ENCODE data around the gene TRAM2.

Gene TRAM2

DNA sequence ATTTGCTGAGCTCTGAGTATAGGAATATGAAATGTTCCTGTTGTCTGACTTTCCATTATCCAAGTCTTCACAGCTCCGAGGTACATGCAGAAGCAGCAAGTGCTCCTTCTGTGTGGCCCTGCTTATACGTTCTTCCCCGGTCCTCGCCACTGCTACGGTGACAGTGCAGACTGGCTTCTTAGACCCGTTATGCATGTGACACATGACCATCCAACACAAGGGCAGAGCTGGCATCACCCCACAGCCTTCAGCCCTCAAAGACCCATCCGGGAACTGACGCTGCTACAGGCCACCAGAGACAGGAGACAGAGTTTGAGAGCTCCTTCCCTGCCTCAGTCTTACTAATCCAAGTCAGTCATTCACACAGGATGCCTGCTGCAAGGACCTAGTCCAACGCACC is 70.4 kb downstream of the TRAM2 start:
- no peak for DNase-seq

DNA sequence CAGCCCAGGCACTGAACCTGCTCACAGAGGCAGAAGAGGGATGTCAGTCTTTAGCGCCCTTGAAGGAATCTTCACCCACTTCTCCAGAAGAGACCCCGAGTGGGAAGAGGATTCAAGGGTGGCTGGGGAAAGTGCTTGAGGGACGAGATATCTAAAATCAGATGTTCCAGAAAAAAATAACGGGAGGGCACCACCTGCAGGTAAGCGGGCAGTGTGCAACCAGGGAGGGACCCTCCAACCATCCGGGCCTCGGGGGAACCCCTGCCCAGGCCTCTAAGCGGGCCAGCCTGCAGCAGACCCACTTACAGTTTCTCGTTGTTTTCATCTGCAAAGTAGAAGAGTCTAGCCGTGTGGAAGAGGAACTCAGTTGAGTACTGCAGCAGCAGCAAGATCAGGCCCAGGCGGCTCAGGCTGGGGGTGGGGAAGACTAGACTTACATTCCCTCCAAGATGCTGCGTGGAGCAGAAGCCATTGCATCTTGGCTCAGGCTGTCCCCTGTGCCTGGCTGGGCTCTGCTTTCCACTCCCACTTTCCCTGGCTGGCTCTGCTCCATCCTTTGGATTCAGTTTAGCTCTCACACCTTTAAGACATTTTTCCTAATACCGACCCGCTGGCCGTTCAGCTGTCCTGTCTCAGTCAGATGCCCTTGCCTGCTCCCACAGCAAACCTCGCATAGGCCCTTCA is 71.0 kb downstream of the TRAM2 start:
- DNase-seq = no peak

DNA sequence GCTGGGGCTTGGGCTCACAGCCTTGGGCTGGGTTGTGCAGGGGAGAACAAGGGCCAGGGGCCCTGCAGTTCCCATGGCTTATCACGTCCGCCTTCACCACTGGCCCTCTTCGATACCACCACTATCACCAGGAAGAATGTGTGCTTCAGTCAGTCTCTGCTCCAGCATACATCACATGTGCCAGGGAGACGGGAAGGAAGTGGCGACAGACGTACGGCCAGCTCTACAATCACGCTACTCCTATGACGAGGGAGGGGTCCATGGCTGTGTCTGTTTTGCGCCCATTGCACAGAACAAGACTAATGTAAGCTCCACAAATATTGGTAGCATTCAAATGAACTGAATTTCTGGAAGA is 72.1 kb downstream of the TRAM2 start:
- no peak for DNase-seq

DNA sequence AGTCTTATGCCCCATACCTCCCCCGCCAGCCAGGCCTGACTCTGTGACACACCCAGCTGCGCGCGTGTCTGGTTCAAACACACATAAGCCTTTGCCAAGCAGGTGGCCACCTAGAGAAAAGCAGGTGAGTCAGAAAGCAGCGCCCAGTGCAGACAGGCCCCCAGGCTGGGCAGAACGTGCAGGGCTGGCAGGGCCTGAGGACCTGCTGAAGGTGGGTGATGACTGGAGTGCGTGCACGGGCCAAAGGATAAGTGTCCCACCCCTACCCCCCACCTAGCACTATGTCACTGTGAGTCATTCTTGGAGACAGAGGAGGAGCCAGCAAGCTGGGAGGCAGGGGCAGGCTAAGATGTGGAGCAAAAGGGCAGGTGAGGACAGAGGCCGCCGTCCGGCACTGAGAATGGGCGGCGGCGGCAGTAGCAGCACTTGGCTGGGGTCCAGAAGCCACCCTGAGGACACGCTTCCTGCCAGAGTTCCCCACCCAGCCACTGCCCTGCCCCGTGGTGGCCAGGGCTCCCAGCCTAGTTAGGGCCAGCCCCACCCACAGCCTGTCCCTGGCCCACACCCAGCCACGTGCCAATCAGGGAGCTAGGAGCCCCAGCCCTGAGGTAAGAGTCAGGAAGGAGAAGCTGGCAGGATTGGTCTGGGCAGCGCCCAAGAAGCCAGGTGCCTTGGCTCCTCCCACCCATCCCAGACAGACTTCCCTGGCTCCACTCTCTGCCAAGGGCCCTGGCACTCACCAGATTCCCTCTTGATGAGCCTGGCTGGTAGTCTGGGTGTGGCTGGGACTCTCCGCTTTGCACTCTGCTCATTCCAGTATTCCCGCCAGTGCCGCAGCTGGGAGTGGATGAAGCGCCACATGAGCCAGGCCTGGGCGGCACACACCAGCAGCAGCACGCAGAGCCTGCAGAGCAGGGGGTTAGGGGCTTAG is 72.7 kb downstream of the TRAM2 start:
- no peak for DNase-seq

DNA sequence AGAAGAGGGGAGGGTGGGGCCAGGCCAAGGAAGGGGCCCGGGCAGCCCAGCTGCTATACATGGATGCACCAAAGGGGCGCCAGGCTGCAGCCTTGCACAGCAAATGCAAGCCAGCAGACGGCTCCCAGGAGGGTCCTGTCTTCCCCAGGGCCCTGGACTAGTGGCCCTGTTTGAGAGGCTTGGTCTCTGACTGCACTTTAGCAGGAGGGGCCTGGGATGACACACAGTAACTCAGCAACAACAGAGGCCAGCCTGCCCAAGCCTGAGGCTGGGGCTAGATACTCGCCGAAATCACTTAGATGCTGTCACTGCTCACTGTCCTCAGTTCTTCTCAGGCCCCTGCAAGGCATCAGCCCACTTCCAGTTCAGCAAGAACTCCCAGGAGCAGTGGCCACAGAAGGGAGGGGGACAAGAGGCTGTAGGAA is 73.5 kb downstream of the TRAM2 start:
- DNase-seq = no peak

DNA sequence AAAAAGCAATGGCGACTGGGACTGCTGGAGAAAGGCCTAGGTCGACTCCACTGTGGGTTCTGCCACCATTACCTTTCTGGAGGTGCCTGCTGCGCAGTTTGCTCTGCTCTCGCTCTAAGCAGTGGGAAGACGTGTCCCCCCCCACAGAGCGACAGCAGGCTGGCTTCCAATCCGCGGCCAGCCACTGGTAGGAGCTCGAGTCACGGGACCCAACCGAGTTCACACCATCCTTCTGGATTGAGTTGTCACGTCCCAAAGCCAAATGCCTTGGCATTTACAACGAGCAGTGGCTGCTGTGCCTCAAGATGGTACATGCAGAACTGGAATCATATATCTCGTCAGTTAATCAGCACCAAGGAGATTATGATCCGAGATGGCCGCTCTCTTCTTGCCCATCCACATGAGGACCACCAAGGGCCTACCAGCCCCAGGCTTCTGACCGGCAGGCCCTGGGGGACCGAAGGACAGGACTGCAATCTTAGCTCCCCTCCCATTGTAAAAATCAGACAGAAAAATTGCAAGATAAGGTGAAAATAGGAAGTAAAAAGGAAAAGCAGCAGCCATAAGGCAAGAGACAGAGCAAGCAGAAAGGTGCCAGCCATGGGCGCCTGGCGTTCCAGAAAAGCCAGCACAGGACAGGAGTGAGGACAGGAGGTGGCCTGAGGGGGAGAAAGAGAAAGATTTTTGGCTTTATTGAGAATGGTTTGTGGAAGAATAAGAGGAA is 74.4 kb downstream of the TRAM2 start:
- no peak for DNase-seq

DNA sequence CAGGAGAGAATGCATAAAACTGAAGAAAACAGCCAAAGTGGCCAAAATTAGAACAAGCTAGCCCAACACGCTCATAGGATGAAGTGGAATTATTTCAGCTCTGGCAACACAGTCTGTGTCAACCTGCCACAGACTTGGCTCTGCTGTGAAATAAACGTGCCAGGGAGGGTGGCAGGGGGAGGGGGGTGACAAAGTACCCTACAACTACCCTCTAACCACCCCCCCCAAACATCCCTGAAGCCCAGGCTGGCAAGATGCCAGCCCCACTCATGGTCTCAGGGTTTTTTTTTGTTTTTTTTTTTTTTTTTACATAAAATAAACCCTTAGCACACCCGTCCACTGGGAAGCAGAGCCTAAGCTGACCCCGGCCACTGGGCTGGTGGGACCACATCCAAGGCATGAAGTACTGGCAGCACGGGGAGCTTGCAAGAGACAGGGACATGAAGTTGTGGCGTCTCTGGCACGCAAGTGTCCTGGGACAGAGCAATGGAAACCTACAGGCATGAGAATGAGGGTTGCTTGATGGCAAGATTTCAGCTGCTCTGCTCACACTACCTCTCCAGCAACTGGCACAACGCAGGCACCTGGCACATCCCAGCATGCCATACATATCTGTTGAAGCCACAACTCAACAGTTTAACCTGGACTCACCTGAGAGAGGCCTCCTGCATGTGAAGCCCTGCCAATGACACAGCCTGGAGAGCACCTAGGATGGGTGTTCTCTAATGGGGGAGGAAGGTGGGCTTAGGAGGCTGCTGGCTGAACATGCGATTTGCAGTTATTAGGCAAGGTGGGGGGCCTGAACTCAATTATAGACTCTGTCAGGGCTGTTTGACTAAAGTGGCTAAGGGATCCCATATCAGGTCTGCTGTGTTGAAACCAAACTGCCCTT is 76.4 kb downstream of the TRAM2 start:
- no peak for DNase-seq

DNA sequence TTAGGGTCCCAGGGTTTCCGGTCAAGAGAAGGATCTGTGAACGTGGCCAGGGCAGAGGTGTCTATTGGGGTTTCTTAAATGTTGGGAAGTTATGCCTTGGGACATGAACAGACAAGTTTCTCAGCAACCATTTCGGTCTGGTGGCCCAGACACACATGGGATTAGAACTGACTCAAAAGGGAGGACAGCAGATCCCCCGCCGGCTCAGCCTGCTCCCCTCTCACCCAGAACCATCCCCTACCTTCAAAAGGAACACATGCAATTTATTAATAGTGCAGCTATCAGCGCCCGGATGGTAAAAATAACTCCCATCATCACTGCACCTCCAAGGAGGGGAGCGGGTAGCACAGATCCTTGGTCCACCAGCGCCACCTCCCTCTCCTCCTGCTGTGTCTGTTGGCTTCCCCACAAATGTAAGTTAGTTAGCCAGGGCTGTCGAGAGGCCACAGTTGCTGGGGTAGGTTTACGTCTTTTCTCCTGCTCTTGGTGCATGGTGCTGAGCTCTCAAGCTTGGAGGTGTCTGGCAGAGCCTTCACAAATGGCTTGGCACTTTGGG is 77.1 kb downstream of the TRAM2 start:
- DNase-seq = no peak

DNA sequence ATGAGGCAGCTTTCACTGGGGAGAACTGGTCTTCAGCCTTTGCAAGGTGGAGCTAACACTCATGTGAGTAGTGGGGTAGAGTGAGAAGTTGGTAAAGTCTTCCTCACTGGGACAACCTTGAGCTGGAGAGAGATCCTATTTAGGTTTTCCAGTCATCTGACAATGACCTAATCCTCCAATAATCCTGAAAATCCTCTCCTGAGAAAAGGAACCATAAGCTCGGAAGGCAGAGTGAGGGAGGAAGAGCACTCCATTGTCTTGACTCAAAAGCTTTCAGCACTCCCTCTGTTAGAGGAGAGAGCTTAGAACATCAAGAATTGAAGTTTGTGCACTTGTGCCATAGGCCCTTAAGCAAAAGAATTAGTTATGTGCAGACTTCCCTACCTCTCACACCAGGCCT is 77.8 kb downstream of the TRAM2 start:
- no peak for DNase-seq

DNA sequence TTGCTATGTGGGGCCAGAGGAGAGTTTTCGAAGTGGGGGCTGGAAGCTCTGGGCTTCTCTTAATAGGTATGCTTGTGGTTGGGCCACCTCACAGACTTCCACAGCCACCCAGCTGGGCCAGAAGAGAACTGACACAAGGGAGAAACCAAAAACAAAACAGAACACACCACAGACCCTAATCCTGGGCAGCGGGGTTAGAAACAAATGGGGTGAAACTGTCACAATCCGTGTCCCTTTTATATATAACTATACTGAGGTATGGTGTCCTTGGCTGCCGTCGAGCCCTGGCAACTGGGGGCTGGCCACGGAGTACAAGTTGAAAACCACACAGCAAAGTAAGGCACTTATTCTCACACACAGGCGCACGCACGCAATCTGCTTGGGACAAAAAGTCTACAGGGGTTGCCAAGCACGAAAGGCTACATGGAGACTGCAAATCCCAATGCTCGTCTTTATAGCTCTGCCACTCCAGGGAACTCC is 78.3 kb downstream of the TRAM2 start:
- DNase-seq = no peak

DNA sequence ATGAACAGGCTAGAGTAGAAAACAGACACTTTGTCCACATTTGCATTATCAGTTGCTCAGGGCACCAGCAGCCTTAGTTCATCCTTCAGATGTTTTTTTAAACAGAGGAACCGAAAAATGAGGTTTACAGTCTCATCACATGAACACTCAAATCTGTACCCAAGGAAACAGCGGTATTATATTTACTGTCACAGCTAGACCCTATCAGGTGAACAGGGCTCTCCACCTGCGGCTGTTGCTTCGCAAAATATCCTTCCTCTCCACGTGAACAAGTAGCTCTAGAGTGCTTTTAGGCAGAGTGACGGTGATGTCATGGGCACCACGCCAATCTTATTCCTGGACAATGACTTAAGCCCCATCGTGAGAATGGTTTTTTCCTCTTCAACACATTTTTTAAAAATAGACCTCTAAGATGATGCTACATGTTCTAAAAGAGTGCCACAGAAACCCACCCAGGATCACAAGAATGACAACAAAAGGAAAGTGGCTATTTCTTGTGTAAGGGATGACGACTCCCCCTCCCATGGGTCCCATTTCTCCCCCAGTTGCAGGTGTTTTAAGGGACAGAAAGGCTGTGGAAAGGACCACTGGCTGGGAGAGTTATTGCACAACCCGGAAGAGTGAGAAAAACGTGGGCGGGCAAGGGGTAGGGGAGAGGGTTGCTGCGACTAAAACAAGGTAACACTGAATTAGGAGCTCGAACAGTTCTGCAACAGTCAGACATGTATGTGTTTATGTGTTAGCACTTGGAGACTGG is 79.0 kb downstream of the TRAM2 start:
- peak in 1 of 5 experiments; percentile 78 for DNase-seq

DNA sequence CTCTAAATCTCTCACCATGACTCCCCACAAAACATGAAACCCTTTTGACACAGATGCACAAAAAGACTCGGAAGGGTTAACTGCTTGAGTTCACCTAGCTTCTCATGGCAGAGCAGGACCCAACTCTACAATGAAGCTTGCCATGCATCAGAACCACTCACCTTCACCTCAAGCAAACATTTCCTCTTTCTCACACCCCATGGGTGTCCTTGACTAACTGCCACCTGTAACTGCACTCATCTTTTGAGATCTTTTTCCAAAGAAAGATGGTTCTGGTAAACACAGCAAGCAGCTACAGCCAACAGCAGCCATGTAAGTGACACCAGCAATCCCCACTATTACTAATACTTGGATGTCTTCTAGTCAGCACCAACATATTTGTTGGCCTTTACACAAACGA is 80.2 kb downstream of the TRAM2 start:
- peak in 1 of 5 experiments; percentile 57 for DNase-seq

DNA sequence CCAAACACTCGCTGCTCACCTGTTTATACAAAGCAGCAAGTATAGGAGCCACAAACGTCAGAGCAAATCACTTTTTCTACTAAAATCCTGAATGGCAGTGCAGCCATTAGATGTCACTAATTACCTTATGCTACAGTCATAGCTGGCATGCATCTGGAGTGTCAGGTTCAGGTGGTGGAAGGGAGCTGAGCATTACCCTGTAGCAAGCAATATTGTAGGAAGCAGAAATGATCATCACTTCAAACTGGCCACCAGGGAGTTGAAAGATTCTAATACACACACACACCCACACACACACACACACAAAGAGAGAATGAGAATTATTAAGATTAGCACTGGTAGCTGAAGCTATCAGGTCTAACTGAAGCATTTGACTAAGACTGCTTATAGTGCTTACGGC is 80.9 kb downstream of the TRAM2 start:
- DNase-seq = peak in 1 of 5 experiments; percentile 59

DNA sequence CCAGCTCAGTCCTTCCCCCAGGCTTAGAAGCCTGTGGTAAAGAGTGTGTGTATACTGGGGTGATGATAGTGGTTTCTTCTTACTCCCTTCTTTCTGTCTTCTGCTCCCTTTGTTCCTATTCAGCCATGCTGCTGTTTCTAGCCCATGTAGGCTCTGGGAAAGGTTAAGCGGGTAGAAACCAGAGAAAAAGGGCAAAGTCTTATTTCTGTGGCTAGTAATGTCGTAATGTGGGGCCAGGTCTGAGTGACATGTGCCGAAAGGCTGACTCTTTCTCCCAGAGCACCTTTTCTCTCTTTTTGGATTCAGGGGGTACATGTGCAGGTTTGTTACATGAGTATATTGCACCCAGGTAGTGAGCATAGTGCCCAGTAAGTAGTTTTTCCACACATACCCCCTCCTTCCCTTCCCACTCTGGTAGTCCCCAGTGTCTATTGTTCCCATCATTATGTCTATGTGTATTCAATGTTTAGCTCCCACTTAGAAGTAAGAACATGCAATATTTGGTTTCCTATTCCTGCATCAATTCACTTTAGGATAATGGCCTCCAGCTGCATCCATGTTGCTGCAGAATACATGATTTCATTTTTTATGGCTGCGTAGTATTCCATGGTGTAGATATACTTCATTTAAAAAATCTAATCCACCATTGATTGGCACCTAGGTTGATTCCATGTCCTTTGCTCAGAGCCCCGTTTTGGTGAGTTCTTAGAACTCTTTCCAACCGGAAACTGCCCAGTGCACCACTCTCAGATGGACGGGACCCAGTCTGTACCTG is 82.4 kb downstream of the TRAM2 start:
- no peak for DNase-seq

DNA sequence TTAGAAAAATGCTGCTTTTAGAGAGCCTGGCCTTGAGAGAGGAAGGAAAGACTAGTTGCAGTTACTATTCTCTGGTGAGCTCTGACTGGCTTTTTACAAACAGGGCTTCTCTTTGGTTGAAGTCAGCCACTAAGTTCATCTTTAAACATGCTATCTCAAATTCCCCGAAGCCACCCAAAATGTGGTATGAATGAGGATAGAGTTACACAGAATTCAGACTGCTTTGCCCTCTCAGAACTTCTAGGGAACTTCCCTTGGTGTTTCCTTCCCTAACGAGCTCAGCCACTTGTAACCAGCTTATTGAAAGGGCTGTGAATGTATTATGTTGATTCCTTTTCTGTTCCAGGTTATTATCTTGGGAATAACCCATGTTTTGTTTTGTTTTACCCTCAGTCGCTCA is 83.2 kb downstream of the TRAM2 start:
- DNase-seq = peak in 1 of 5 experiments; percentile 53

DNA sequence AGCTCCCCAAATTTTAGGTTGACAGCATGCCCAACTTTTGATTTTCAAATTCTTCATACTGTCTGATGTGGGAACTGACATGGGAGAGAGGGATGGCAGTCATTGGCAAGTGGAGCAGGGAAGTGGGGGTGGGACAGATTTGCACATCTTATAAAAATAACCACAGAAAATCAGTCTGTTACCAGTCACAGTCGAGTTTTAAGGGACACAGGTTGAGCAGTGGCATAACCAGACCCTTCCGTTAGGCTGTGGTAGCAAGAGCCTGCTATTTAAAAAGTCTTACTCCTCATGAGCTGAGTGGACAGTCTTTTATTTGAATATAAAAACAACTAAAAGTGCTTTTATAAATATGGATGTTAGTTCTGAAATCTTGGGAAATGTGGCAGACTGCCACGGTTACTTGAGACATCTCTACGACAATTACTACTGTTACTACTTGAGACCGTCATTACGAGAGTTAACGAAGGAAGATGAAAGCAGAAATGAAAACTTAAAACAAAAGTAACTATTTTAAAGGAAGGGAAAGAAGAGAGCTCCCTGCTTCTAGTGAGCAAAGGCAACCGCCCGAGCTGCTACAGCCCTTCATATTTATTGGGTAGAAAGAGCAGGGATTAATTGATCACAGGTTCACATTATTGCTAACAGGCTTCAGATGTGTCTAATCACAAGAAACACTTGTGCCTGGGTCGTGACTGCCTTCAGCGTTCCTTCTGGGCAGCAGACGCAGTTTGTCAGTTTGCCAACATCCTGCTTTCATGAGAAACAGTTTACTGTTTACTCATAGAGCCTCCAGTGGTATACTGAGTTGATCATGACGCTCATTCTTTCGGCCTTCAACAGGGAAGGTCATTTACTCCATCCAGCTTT is 85.4 kb downstream of the TRAM2 start:
- DNase-seq = peak in 1 of 5 experiments; percentile 55

DNA sequence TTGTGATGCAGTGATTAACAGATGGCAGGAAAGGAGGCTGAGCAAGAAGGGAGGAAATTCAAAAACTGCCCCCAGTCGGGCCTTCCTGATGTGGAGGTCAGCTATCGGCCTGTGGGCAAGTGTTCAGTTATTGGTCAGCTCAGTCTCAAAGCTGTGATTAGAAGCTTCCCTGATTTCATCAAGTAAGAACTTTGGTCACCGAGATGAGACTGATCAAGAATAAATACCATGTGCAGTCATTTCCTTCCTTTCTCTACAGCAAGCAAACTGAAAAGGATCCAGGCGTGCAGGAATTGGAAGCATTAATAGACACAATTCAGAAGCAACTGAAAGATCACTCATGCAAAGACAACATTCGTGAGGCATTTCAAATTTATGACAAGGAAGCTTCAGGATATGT is 87.0 kb downstream of the TRAM2 start:
- no peak for DNase-seq

DNA sequence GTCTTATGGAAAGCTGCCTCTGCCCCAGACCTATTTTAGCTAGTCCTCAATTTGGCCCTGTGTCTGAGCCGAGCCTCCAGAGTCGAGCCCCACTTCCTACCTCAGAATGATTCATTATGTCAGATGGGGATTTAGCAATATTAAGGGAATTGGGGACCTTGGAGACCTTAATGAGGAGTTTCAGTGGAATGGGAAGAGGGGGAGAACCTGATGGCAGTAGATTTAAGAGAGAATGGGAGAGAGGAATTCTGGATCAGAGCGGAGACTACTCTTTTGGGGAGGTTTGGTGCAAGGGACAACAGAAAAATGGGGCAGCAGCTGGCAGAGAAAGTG is 93.2 kb downstream of the TRAM2 start:
- no peak for DNase-seq

DNA sequence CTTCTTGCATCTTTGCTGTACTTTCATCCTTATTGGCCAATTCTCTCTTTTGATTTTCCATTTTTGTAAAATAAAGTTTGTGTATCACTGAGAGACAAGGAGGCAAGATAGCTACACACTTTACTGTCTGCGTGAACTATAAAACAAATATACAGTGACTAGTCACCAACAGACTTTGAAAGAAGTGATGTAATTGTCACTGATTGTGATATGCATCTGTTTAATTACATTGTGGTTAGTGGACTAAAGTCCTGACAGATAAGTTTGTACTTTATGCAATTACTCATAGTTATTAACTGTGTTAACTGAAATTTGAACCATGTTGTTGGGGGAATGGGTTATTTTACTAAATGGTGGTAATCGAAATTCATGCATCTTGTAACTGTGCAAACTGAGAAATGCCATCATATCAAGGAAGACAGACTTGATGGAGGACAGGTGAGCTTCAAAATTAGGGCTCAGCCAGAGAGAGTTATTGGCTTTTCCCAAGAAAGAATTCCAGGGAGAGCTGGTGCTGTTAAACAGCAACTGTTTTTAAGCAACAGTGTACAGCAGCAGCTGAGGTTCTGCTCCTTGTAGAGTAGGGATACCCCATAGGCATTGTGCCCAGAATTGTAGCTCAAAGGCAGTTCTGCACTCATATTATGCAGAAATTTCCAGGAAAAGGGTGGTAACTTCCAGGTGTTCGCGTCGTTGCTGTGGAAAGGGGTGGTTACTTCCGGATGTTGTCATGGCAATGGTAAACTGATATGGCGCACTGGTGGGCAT is 93.8 kb downstream of the TRAM2 start:
- DNase-seq = no peak
